Loucy (cell line): ENCODE data around the gene SLC38A9.

ENCODE experiments used
- H2AFZ ChIP-seq: fragments of 200-600 bp; sonication (generic); 2 replicates; pipeline ENCODE4 v1.6.0; 2016; ENCODE audit warnings: antibody characterized with exemption, mild to moderate bottlenecking, low read length, moderate library complexity
- H3F3A ChIP-seq: fragments of 200-600 bp; 2 replicates; pipeline ENCODE4 v1.6.0; 2016; ENCODE audit warnings: antibody characterized with exemption, low read depth, mild to moderate bottlenecking
- H3K27me3 ChIP-seq: fragments of 200-600 bp; sonication (generic); 2 replicates; pipeline ENCODE4 v1.6.1; 2014; ENCODE audit warnings: low read length, mild to moderate bottlenecking; ENCODE audit not compliant: insufficient read depth, poor library complexity, severe bottlenecking
- H3K36me3 ChIP-seq: fragments of 200-600 bp; sonication (generic); 2 replicates; pipeline ENCODE4 v1.6.1; 2016; ENCODE audit warnings: low read length; ENCODE audit not compliant: insufficient read depth
- H3K4me1 ChIP-seq: fragments of 200-600 bp; sonication (generic); 2 replicates; pipeline ENCODE4 v1.5.1; 2014; ENCODE audit warnings: low read length, mild to moderate bottlenecking; ENCODE audit not compliant: insufficient read depth, poor library complexity, severe bottlenecking
- H3K4me2 ChIP-seq: fragments of 200-600 bp; sonication (generic); 2 replicates; pipeline ENCODE4 v1.6.0; 2014; ENCODE audit warnings: antibody characterized with exemption, low read length, low read depth, mild to moderate bottlenecking; ENCODE audit not compliant: poor library complexity, severe bottlenecking
- H3K4me3 ChIP-seq: fragments of 200-600 bp; sonication (generic); 2 replicates; pipeline ENCODE4 v1.5.1; 2014; ENCODE audit warnings: low read length, mild to moderate bottlenecking, mixed read lengths; ENCODE audit not compliant: poor library complexity, severe bottlenecking
- H3K79me2 ChIP-seq: fragments of 200-600 bp; sonication (generic); 2 replicates; pipeline ENCODE4 v1.6.1; 2014; ENCODE audit warnings: low read length; ENCODE audit not compliant: insufficient read depth
- H3K9ac ChIP-seq: fragments of 200-600 bp; sonication (generic); 2 replicates; pipeline ENCODE4 v1.6.0; 2014; ENCODE audit warnings: mild to moderate bottlenecking, low read depth, low read length, moderate library complexity; ENCODE audit not compliant: poor library complexity, severe bottlenecking
- H3K9me2 ChIP-seq: fragments of 200-600 bp; sonication (generic); replicated peaks from 2 replicates; pipeline ENCODE4 v1.6.1; 2016; ENCODE audit warnings: low read depth, low read length, mixed read lengths
- H3K9me3 ChIP-seq: fragments of 200-600 bp; sonication (generic); 2 replicates; pipeline ENCODE4 v1.6.1; 2014; ENCODE audit warnings: mild to moderate bottlenecking, antibody characterized with exemption, low read length, low read depth; ENCODE audit not compliant: insufficient read depth
- H4K20me1 ChIP-seq: fragments of 200-600 bp; sonication (generic); 2 replicates; pipeline ENCODE4 v1.6.0; 2014; ENCODE audit warnings: antibody characterized with exemption, low read length, mild to moderate bottlenecking; ENCODE audit not compliant: insufficient read depth, poor library complexity, severe bottlenecking
- EZH2phosphoT487 ChIP-seq: fragments of 200-600 bp; IDR thresholded peaks from 2 replicates; pipeline ENCODE4 v1.6.1; 2018; ENCODE audit warnings: antibody characterized with exemption, mild to moderate bottlenecking, moderate library complexity, borderline replicate concordance
- TF ChIP-seq, protein P1 (sequence below): fragments of 200-600 bp; sonication (generic); conservative IDR thresholded peaks from 2 replicates; pipeline ENCODE4 v1.5.1; 2014; ENCODE audit warnings: mild to moderate bottlenecking, antibody characterized with exemption, low read length

The SLC38A9 gene

DNA sequence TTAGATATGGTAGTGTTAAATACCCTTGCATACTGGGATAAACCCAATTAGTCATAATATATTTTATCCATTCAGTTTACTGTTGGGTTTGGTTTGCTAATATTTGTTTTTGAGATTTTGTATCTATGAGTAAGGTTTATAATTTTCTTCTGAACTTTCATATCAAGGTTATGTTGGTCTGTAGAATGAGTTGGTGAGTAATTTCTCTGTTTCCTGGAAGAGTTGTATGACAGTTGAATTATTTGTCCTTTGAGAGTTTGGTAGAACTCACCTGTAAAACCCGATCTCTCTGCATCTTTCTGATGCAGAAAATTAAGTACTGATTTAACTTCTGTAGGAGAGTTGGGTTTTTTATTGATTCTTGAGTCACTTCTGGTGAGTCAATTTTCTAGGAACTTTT is 46.1 kb upstream of the SLC38A9 start:
- Histone ChIP-seq H3K4me2 (no peak overlapping the region), H3K79me2 (no peaks in the 10 kb centered on the region), H4K20me1 (no peaks in the 10 kb centered on the region), H3K27me3 (peaks cover 52% of the 10 kb centered on the region), H3K36me3 (no peaks in the 10 kb centered on the region), H3K9me2 (no peaks in the 10 kb centered on the region), H3K4me1 (no peaks in the 10 kb centered on the region), H3K9ac (no peak overlapping the region), H3K9me3 (no peaks in the 10 kb centered on the region), H3K4me3 (no peak overlapping the region), H2AFZ (no peak overlapping the region), H3F3A (no peaks in the 10 kb centered on the region)
- TF ChIP-seq EZH2phosphoT487 = no peak
- TF ChIP-seq, protein P1, sequence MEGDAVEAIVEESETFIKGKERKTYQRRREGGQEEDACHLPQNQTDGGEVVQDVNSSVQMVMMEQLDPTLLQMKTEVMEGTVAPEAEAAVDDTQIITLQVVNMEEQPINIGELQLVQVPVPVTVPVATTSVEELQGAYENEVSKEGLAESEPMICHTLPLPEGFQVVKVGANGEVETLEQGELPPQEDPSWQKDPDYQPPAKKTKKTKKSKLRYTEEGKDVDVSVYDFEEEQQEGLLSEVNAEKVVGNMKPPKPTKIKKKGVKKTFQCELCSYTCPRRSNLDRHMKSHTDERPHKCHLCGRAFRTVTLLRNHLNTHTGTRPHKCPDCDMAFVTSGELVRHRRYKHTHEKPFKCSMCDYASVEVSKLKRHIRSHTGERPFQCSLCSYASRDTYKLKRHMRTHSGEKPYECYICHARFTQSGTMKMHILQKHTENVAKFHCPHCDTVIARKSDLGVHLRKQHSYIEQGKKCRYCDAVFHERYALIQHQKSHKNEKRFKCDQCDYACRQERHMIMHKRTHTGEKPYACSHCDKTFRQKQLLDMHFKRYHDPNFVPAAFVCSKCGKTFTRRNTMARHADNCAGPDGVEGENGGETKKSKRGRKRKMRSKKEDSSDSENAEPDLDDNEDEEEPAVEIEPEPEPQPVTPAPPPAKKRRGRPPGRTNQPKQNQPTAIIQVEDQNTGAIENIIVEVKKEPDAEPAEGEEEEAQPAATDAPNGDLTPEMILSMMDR = no peak

- H3K9me2 ChIP-seq = no peaks in the 10 kb centered on the region
- H3K4me1 ChIP-seq = no peaks in the 10 kb centered on the region
- H3K9me3 ChIP-seq = no peaks in the 10 kb centered on the region
- no peak overlapping the region for H3K9ac ChIP-seq
- no peaks in the 10 kb centered on the region for H4K20me1 ChIP-seq
- H3K4me2 ChIP-seq = no peak overlapping the region
- peaks cover 6% of the 10 kb centered on the region for H3K27me3 ChIP-seq
- H3K79me2 ChIP-seq = no peaks in the 10 kb centered on the region
- H3K4me3 ChIP-seq = no peak overlapping the region
- no peaks in the 10 kb centered on the region for H3F3A ChIP-seq
- H3K36me3 ChIP-seq = no peaks in the 10 kb centered on the region
- H2AFZ ChIP-seq = no peak overlapping the region
- TF ChIP-seq EZH2phosphoT487 = no peak
- TF ChIP-seq, protein P1 = no peak
Measured at GRCh38 chr5:55750499-55750898, 38.4 kb upstream of the SLC38A9 start.

GRCh38 chr5:55750063-55750462 is 37.9 kb upstream of the SLC38A9 start:
- no peaks in the 10 kb centered on the region for H3K9me2 ChIP-seq
- no peaks in the 10 kb centered on the region for H4K20me1 ChIP-seq
- no peak overlapping the region for H3K4me2 ChIP-seq
- TF ChIP-seq, protein P1 = no peak
- no peak for TF ChIP-seq EZH2phosphoT487
- no peak overlapping the region for H3K4me3 ChIP-seq
- no peak overlapping the region for H3K9ac ChIP-seq
- no peaks in the 10 kb centered on the region for H3K79me2 ChIP-seq
- no peaks in the 10 kb centered on the region for H3F3A ChIP-seq
- no peaks in the 10 kb centered on the region for H3K4me1 ChIP-seq
- no peak overlapping the region for H2AFZ ChIP-seq
- H3K27me3 ChIP-seq = peaks cover 2% of the 10 kb centered on the region
- no peaks in the 10 kb centered on the region for H3K36me3 ChIP-seq
- no peaks in the 10 kb centered on the region for H3K9me3 ChIP-seq
